Stimulated activated CD8-positive, alpha-beta memory T cell treated with anti-CD3 and anti-CD28 coated beads, Interleukin-12 subunit alpha, Interleukin-12 subunit beta, amount 100 ng/mL, for 24 hours (primary cell): ENCODE results near the gene IARS1.

Experiments
- DNase-seq: peaks from one replicate; pipeline ENCODE4 v3.0.0-alpha.2; 2020; ENCODE audit errors: extremely low read depth

IARS1 gene

DNA sequence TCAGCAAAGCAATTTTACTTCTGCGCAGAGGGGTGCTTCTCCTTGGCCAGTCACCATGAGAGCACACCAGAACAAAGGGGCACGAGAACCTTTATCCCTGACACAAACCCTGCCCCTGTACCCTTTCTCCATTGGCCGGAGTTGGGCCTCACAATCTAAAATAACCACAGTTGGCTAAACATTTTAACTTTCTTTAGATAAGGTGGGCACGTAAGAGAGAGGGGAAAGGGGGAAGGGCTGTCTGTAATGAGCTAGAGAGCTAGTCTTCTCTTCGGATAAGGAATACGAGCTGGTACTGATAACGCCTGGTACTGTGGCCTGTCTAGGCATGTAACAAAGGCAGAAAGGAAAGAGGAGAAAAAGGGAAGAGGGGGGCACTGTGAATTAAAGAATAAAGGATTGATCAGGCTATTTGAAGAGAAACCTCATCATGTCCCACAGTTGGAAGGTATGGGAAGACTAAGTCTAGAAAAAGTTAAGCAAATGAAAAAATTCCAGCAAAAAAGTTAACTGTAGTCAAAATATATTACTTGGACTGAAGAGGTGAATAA lies 1.8 kb upstream of the IARS1 start:
- no peak for DNase-seq

DNA sequence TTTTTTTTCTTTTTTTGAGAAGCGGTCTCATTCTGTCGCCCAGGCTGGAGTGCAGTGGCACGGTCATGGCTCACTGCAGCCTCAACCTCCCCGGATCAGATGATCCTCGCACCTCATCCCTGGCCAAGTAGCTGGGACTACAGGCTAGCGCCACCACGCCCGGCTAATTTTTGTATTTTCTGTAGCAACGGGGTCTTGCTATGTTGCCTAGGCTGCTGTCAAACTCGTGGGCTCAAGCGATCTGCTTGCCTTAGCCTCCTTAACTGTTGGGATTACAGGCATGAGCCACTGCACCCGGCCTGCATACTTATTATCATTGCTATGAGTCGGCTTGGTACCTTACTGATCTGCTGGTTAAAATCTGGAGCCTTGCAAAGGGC lies 790 bp upstream of the IARS1 start:
- no peak for DNase-seq

DNA sequence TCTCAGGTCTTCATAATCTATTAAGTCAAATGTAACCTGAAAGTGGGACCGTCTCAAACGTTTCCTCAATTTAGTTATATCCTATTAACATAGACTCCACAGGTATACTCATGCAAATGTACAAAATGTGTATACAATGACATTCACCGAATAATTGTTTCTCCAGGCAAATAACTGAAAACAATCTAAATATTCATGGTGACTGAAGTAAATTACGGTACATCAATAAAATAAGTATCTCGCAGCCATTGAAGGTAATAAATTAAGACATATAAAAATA lies 482 bp downstream of the IARS1 start:
- DNase-seq = no peak

DNA sequence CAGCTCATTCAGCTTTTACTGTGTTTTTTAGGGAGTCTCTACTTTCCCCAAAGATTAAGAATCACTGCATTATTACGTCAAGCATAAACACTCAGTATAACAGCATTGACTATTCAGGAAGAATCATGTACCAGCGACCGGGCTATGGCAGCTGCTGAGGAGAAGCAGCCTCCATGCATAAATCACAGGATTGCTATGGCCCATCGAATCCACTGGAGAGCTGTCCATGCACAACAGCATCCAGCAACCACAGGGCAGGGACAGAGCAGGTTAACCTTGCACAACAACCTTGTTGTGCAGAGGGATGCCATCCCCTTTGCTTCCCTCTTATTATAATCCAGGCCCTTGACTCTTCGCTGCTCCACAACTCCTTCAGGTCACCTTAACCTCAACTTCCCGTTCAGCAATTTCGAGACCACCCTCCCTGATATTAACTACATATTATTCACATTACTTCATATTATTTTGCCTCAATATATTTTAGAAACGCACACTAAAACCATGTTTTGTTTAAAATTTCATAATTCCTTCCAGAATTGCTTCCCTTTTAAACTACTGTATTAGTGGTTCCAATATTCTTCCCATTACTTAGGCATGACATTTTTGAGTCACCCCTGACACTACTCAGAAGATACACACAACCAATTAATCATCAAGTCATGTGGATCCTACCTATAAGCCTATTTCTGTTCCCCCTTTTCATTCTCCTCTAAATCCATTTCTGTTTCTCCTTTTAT lies 991 bp downstream of the IARS1 start:
- no peak for DNase-seq

DNA sequence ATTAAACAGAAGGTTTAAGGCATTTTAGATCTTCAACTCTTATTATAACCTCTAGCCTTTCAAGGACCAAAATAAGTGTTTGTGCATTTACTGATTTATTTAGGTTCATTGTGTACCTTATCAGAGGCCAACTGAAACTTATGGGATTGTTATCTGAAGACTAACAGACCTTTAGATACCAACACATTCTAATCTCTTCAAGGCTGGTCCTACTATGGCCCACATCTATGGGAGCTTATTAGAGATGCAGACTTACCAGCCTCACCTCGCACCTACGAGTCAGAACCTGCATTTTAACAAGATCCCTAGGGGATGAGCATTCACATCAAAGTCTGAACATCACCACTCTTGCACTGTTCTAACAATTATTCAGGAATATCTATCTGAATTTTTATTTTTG lies 1.9 kb downstream of the IARS1 start:
- no peak for DNase-seq

DNA sequence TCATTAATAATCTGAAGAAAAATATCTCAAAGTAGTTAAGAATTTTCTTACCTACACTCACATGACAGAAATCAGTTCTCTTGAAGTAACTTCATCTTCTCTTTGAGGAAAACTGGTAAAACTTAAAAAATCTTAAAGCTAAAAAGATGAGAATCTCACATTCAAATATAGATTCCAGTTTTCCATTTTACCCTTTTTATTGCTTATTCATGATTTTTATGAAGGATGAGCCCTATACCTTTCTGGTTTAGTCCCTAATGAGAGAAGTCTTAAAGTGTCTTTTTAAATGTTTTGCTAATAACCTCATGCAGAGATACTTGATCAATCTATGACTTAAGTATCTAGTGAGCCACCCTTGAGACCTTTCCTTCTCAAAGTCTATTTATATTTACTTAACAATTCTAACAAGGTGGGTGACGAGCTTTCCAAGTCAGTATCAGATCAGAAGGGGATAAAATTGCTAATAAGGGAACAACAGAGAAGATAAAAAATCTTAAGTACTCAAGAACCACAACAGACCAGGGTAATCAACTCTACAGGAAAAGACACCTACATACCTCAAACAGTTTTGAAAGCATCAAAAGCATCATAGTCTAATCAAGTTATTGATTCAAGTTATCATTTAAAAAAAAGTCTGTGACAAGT lies 2.6 kb downstream of the IARS1 start:
- DNase-seq = no peak

DNA sequence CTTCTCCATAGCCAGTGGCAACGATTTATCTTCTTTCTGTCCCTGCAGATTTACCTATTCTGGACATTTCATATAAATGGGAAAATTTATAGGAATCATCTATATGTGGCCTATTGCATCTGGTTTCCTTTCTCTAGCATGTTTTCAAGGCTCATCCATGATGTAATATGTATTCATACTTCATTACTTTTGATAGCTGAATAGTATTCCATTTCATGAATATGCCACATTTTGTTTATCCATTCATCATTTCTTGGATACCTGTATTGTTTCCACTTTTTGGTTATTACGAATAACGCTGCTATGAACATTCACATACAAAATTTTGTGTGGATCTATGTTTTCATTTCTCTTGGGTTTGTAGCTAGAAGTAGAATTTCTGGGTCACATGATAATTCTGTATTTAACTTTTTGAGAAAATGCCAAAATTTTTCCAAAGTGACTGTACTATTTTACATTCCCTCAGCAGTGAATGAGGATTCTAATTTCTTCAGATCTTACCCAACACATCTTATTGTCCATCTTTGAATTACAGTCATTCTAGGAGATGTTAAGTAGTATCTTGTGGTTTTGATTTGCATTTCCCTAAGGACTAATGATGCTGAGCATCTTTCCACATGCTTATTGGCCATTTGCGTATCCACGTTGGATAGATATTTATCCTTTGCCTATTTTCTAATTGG lies 3.6 kb downstream of the IARS1 start:
- DNase-seq = no peak

DNA sequence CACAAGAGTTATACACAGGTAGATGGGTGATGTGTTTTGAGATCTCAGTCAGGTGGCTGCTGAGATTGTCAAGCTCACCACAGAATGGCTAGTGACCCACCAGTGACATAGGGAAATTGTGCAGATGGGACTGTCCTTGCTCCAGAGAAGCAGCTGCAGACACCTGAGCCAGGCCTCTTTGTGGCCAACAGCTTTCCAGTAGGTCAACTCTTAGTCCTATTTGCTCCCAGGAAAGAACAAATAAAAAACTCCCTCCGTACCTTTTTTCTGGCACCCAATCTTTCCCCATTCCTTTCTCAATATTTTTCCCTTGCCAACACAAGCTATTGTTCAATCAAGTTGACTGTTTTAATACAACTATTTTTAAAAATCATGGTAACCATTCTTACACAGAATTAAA lies 14.2 kb downstream of the IARS1 start:
- no peak for DNase-seq

DNA sequence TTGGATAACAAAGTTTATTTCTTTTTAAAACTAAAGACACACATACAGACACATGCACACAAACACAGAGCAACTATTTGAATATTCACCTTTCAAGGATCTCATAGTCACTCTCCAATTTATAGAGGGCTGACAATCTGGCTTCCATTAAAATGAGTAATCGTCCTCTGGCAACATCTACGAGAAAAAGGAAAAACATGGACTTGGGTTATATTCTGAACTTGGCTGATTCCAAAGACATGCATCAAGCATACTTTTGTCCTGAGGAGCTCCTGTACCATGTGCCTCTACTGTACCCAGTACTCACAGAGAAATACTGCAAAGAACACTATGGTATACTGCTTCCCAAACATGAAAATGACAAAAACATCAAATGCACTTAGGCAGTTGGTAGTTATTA lies 15.4 kb downstream of the IARS1 start:
- DNase-seq = no peak

DNA sequence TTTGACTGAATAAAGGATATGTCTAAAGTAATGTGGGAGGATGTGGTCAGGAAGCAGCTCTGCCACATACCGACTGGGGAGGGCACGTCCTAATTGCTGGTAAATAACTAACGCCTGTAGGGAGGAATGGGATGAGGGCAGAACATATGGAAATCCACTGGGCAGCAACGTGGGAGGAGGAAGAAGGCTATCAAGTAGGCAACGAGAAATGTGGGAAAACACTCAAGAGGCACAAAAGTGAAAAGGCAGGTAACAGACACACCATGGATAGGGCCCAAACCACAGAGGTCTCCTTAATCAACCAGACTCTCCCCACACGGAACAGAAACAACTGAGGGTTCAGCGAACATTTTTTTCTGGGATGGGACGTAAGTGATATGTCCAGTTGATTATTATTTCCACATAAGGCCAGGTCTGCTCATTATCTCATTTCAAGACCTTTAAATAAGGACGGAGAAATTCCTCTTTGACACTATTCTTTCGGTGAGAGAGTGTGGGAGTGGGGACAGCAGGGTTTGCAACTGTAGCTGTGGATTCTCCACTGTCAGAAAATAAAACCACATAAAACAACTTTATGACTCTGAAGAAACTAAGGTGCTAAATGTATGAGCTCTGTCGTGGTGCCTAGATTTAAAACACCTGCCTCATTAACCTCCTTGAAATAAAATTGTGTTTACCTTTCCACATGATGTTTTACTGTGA lies 17.0 kb downstream of the IARS1 start:
- no peak for DNase-seq

DNA sequence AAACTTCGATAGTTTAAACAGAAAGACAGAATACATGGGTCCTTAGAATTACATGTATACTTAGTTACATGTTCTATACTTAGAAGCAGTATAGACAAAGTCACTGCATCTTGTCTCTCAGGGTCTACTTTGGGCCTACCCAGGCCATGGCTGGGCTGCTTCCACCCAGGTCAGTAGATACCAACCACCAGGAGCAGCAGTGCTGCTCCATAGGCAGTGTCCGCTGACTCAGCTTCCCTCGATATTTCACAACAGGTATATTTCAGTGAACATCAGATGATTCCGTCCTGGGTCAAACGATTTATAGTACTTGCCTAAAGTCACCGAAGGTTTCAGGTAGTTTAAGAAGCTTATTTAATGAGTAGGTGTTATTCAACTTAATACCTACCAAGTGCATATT lies 18.0 kb downstream of the IARS1 start:
- DNase-seq = no peak

DNA sequence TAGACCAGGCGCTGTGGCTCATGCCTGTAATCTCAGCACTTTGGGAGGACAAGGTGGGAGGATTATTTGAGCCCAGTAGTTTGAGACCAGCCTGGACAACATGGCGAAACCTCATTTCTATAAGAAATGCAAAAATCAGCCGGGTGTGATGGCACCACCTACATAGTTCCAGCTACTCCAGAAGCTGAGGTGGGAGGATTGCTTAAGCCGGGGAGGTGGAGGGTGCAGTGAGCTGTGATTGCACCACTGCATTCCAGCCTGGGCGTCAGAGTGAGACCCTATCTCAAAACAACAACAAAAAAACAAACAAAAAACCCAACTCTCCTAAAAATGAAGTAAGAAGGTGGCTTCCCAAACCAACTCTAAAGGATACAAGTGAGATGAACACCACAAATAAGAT lies 23.0 kb downstream of the IARS1 start:
- DNase-seq = no peak

DNA sequence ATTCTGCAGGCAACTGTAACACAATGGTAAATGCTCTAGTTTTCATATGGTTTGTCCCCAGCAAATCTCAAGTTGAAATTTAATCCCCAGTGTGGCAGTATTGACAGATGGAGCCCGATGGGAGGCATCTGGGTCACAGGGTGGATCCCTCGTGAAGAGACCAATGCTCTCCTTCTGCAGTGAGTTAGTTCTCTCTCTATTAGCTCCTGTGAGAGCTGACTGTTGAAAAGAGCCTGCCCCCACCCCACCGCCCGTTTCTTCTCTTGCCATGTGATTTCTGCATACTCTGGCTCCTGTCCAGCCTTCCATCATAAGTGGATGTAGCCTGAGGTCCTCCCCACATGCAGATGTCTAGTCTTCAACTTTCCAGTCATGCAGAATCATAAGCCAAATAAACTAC lies 27.0 kb downstream of the IARS1 start:
- DNase-seq = no peak

DNA sequence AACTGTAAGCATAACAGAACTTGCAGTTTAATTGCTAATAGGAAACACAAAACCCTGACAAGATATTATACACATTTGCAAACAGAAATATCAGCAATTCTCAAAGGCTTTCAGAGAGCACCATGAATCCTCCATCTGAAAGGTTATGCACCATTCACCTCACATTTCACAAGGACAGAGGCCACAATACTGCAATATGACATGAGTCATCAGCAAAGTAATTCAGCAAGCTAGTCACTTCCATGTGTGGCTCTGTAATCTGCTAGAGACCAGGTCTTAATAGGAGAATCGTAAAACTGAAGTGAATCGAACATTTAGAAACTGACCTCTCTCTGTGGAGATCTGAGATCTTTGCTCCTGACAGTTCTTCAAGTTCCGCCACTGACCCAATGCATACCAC lies 28.3 kb downstream of the IARS1 start:
- no peak for DNase-seq

DNA sequence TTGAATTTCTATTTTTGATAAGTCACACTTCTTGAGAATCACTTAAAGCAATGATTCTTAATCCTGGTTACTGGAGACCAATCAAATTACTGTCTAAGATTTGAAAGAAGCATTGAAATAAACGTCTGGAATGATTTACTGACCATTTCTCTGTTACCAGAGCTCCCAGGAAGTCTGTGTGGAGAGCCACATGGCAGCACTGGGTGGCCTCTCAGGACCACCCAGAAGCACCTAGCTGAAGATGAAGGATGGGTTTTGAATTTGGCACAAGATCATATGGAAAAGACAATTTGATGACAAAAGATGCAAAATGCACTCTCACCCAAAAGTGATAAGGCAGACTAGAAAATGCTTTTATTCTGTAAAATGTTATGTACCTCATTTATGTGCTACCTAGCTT lies 30.4 kb downstream of the IARS1 start:
- DNase-seq = no peak

DNA sequence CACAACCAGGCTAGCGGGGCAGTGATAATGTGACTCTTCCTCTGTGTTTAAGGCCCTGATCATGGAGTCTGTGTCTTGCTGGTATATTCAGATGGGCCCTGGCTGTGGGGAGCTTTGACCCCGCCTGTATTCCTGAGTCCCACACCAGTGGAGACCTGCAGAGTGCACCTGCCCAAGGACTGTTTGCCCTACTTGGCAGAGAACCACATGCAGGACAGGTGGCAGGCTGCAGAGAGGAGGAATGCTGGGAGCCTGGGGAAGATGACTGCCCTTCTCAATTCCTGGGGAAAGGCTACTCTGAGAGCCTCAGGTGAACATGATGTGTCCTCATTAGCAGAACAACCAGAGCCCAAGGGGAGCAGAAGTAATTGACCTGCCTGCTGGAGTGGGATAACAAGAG lies 36.2 kb downstream of the IARS1 start:
- DNase-seq = no peak

DNA sequence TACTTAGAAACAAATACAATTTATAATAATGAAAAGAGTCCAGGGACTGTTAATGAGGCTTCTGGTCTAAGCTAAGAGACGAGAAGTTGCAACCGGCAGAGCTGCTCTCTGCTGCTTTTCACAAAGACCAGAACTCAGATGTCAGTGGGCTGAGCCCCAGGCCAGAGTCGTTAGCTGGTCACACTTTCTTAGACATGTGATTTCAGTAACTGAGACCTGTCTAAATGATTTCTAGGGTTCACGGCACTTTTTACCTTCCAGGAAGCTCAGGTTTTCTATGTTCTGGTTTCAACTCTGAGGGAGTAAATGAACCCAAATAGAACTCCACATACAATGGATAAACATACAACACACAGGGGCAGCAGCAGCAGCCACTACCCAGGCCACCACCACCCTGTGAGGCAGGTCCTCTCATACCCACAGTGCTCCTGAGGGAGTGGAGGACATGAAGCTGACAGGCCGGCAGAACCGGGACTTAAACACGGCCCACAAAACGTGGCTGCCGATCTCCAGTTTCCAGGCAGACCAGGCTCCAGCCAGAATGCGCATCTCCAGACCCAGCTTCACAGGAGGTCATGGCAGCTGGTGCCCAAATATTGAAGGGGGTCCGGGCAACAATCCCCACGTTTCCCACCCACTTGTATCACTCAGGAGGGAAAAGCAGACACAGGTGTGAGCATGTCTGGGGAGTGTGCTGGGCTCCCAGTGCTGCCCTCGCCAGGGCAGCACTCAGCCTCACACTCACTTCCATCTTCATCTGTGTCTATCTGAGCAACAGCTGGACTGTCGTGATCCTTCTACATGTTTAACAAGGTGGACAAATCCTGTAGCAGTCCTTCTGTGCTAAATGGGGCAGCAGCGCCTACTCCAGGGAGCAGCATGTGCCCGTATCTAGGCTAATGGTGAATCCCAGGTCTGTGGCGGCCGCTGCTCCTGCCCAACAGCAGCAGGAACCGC lies 38.8 kb downstream of the IARS1 start:
- DNase-seq = no peak

DNA sequence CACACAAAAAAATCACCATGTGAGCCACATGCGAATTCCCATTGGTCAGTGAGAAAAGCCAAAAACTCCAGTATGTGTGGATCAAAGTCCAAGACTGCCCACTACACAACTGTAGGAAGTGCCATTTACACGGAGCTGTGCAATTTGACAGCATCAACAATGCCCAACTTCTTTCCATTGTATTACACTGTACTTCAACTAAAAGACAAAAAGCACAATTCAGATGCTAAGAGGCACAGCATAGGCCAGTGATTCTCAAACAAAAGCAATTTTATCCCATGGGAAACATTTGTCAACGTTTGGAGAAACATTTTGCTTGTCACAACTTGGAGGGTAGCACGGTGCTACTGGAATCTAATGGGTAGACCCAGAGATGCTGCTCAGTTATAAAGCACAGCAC lies 39.8 kb downstream of the IARS1 start:
- DNase-seq = no peak

DNA sequence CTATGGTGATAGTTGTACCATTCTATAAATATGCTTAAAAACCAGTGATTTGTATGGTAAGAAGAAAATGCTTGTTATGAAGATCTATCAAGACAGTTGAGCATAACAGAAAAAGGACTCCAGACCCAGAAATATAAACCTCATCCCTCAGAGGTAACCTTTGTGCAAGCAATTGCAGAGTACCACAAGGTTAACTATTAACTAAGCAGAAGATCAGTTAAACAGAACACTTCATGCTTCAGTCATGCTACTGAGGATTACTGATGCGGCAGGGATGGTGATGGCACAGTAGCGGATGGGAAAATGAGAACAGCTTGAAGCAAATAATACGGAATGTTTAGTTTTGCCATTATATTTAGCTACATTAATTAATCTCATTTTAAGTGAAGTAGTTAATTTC lies 45.5 kb downstream of the IARS1 start:
- no peak for DNase-seq

DNA sequence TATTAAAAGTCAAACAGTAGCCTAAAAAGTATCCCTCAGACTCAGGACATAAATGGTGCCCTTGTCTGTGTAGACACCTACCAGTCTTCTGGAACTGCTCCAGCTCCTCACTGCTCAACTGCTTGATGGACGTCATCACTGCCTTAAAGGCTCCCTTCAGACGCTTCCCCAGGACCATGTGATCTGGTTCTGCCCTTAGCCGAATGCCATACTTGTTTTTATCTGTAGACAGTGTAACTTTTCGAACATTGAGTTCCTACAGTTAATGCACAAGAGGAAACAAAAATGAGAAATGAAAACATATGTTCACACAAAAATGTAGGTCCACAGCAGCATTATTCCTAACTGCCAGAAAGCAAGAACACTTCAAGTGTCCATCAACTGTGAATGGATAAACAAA lies 46.2 kb downstream of the IARS1 start:
- DNase-seq = no peak

DNA sequence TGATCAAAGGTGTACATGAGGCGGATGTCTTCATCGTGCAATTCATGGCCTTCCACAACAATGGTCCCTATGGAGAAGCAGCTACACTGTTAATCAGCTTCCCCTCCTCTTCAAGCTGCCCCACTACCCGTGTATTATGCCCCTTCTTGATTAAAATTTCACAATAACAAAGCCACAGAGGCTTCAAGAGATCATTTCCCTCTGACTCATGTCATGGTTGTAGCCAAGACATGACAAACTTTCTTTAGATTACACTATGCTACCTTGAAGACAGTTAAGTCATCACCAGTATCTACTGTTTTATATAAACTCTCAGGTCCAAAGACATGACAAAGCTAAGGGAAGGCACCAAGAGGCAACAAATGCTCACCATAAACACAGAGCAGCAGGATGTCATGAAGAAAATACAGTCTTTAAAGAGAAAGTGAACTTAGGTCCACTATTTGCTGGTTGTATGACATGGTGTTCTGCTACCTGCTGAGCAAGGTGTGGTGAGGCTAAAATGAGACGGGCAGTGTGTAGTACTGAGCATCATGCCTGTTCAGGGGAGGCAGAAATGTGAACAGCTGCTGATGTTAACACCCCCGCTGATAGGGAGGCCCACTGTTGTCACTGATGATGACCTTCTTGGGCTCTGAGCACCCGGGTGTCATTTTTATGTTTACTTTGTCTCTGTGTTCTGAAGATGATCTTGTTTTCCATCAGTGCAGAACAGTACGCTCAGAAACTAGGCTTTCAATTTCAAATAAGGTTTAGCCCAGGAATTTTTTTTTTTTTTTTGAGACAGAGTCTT lies 48.3 kb downstream of the IARS1 start:
- no peak for DNase-seq
